Measurements from ENCODE around the gene LMAN1. TPM values are rescaled to one million over a fixed set of nuclear protein-coding genes. Genes with fewer than 3 reads are reported as not detected.

Gene LMAN1
- total and polyA plus RNA-seq, 2 experiments from 2014 or later, result 111 to 134 TPM

DNA sequence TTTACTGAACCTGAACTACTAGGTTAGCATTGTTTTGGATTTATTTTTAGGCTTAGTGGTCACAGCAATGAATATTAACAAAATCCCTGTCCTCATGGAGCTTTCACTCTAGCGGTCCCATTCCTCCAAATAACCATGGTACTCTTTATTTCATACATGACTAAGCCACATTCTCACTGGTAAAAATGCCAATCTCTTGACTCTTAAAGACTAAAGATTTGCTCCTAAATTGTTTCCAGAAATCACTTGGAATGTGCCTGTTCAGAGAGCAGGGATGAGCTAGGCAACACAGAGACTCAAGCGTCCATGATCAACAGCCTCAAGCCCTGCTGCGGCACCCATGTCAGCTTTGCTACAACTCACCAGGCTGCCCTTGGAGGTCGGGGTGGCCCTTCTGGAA, 13.5 kb downstream of the LMAN1 start:
- DNase-seq (ENCODE audit: low spot score) (no peak), ATAC-seq (no peak)
- H3K4me3 ChIP-seq, result no peak overlapping the region
- H3K36me3 Mint-ChIP-seq (ENCODE audit: low read depth), result peaks cover 73% of the 10 kb centered on the region
- H3K27me3 Mint-ChIP-seq (ENCODE audit: insufficient read depth, low read depth, poor library complexity), result no peaks in the 10 kb centered on the region
- H3K27ac Mint-ChIP-seq, result no peak overlapping the region
- no peaks in the 10 kb centered on the region for H3K9me3 Mint-ChIP-seq
- H3K27ac ChIP-seq (ENCODE audit: low read depth), result no peak overlapping the region
- TF ChIP-seq, protein P1, sequence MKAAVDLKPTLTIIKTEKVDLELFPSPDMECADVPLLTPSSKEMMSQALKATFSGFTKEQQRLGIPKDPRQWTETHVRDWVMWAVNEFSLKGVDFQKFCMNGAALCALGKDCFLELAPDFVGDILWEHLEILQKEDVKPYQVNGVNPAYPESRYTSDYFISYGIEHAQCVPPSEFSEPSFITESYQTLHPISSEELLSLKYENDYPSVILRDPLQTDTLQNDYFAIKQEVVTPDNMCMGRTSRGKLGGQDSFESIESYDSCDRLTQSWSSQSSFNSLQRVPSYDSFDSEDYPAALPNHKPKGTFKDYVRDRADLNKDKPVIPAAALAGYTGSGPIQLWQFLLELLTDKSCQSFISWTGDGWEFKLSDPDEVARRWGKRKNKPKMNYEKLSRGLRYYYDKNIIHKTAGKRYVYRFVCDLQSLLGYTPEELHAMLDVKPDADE (IDR thresholded peaks at IDR 0.05), result no peak
- TF ChIP-seq, protein P2, sequence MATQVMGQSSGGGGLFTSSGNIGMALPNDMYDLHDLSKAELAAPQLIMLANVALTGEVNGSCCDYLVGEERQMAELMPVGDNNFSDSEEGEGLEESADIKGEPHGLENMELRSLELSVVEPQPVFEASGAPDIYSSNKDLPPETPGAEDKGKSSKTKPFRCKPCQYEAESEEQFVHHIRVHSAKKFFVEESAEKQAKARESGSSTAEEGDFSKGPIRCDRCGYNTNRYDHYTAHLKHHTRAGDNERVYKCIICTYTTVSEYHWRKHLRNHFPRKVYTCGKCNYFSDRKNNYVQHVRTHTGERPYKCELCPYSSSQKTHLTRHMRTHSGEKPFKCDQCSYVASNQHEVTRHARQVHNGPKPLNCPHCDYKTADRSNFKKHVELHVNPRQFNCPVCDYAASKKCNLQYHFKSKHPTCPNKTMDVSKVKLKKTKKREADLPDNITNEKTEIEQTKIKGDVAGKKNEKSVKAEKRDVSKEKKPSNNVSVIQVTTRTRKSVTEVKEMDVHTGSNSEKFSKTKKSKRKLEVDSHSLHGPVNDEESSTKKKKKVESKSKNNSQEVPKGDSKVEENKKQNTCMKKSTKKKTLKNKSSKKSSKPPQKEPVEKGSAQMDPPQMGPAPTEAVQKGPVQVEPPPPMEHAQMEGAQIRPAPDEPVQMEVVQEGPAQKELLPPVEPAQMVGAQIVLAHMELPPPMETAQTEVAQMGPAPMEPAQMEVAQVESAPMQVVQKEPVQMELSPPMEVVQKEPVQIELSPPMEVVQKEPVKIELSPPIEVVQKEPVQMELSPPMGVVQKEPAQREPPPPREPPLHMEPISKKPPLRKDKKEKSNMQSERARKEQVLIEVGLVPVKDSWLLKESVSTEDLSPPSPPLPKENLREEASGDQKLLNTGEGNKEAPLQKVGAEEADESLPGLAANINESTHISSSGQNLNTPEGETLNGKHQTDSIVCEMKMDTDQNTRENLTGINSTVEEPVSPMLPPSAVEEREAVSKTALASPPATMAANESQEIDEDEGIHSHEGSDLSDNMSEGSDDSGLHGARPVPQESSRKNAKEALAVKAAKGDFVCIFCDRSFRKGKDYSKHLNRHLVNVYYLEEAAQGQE (IDR thresholded peaks at IDR 0.05; ENCODE audit: unreplicated experiment), result no peak
- no peak for TF ChIP-seq ZNF114 (CRISPR knock-in tag; IDR thresholded peaks at IDR 0.05)
- TF ChIP-seq EZH2 (IDR thresholded peaks at IDR 0.05; ENCODE audit: low read depth, unreplicated experiment), result no peak
- no peak for TF ChIP-seq POLR2AphosphoS5 (IDR thresholded peaks at IDR 0.05; ENCODE audit: low read depth)
- no peak for TF ChIP-seq CREB1 (CRISPR knock-in tag; IDR thresholded peaks at IDR 0.05; ENCODE audit: low read depth)
- no peak for TF ChIP-seq JUNB (IDR thresholded peaks at IDR 0.05; ENCODE audit: unreplicated experiment)
- TF ChIP-seq, protein P3, sequence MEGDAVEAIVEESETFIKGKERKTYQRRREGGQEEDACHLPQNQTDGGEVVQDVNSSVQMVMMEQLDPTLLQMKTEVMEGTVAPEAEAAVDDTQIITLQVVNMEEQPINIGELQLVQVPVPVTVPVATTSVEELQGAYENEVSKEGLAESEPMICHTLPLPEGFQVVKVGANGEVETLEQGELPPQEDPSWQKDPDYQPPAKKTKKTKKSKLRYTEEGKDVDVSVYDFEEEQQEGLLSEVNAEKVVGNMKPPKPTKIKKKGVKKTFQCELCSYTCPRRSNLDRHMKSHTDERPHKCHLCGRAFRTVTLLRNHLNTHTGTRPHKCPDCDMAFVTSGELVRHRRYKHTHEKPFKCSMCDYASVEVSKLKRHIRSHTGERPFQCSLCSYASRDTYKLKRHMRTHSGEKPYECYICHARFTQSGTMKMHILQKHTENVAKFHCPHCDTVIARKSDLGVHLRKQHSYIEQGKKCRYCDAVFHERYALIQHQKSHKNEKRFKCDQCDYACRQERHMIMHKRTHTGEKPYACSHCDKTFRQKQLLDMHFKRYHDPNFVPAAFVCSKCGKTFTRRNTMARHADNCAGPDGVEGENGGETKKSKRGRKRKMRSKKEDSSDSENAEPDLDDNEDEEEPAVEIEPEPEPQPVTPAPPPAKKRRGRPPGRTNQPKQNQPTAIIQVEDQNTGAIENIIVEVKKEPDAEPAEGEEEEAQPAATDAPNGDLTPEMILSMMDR (conservative IDR thresholded peaks at IDR 0.05; ENCODE audit: low read depth in 2 of 2), result no peak
- no peak for TF ChIP-seq ZNF331 (CRISPR knock-in tag; IDR thresholded peaks at IDR 0.05; ENCODE audit: low read depth)
- H3F3A ChIP-seq (replicated peaks; ENCODE audit: low read depth), result no peaks in the 10 kb centered on the region
- no peak overlapping the region for H3K4me3 Mint-ChIP-seq
- no peaks in the 10 kb centered on the region; the same call in 1 of the 3 replicates for H3K4me1 Mint-ChIP-seq
- no peak overlapping the region for H3K4me2 ChIP-seq
- no peaks in the 10 kb centered on the region for H3K27me3 ChIP-seq (ENCODE audit: insufficient read depth)
- no peaks in the 10 kb centered on the region for H3K9me2 ChIP-seq (ENCODE audit: insufficient read depth)
- peaks cover 62% of the 10 kb centered on the region for H3K36me3 ChIP-seq (ENCODE audit: insufficient read depth)
- no peak overlapping the region for H2AFZ ChIP-seq
- peaks cover 47% of the 10 kb centered on the region for H3K79me2 ChIP-seq (replicated peaks; ENCODE audit: insufficient read depth)
- peaks cover 29% of the 10 kb centered on the region; the same call in 1 of the 2 replicates for H4K20me1 ChIP-seq (replicated peaks; ENCODE audit: insufficient read depth)
- no peaks in the 10 kb centered on the region for H3K4me1 ChIP-seq (ENCODE audit: insufficient read depth)

DNA sequence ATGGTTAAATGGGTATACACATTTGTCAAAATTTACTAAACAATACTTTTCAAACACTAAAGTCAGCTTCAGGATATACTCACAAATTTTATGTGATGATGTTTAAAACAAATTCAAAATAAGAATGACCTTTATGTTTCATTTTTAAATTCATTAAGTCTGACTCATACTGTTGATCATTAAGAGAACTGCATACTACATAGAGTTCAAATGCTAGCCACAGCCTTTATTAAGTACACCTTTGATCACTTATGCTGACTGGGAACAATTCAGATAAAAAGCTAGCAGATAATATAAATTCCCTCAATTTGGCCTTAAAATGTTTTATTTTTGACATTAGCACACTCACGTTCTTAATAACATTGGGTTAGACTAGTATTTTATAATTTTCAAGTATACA, 14.1 kb downstream of the LMAN1 start:
- no peak overlapping the region for H3K4me3 ChIP-seq
- H3K27ac ChIP-seq (ENCODE audit: low read depth), result no peak overlapping the region
- H3K9me2 ChIP-seq (ENCODE audit: insufficient read depth), result no peaks in the 10 kb centered on the region
- H4K20me1 ChIP-seq (replicated peaks; ENCODE audit: insufficient read depth), result peaks cover 29% of the 10 kb centered on the region; the same call in 1 of the 2 replicates
- Mint-ChIP-seq H3K27ac (no peak overlapping the region), H3K4me1 (no peaks in the 10 kb centered on the region; the same call in 1 of the 3 replicates), H3K4me3 (no peak overlapping the region), H3K9me3 (no peaks in the 10 kb centered on the region), H3K36me3 (ENCODE audit: low read depth) (peaks cover 76% of the 10 kb centered on the region), H3K27me3 (ENCODE audit: insufficient read depth, low read depth, poor library complexity) (peaks cover under 1% of the 10 kb centered on the region)
- DNase-seq (ENCODE audit: low spot score), result no peak
- no peaks in the 10 kb centered on the region for H3F3A ChIP-seq (replicated peaks; ENCODE audit: low read depth)
- no peaks in the 10 kb centered on the region for H3K4me1 ChIP-seq (ENCODE audit: insufficient read depth)
- ATAC-seq, result no peak
- no peak overlapping the region for H3K4me2 ChIP-seq
- H3K36me3 ChIP-seq (ENCODE audit: insufficient read depth), result peaks cover 56% of the 10 kb centered on the region
- no peak overlapping the region for H2AFZ ChIP-seq
- no peaks in the 10 kb centered on the region for H3K27me3 ChIP-seq (ENCODE audit: insufficient read depth)
- peaks cover 48% of the 10 kb centered on the region for H3K79me2 ChIP-seq (replicated peaks; ENCODE audit: insufficient read depth)
- TF ChIP-seq, protein P1 (IDR thresholded peaks at IDR 0.05), result no peak
- TF ChIP-seq EZH2 (IDR thresholded peaks at IDR 0.05; ENCODE audit: low read depth, unreplicated experiment) (no peak), JUNB (IDR thresholded peaks at IDR 0.05; ENCODE audit: unreplicated experiment) (no peak), ZNF114 (CRISPR knock-in tag; IDR thresholded peaks at IDR 0.05) (no peak), NANOG (IDR thresholded peaks at IDR 0.05; ENCODE audit: borderline replicate concordance) (no peak), POLR2AphosphoS5 (IDR thresholded peaks at IDR 0.05; ENCODE audit: low read depth) (no peak)
- TF ChIP-seq, protein P2 (IDR thresholded peaks at IDR 0.05; ENCODE audit: unreplicated experiment), result no peak
